Islet of Langerhans (tissue), 1 donor: ENCODE results near the gene DCAF4.

Source experiments
- FAIRE-seq: peaks from one replicate; lab custom pipeline; 2011; peaks lifted over from hg19 to GRCh38; lab: Jason Lieb, UNC

Gene DCAF4

GRCh38 chr14:72926292-72927028 lies at the start of gene DCAF4:
DCAF4 (plus strand) TSS chr14:72926464; CDS start chr14:72937979, 11,515 bp downstream.
- FAIRE-seq: peak; percentile 93

GRCh38 chr14:72876710-72877063 lies 49.6 kb upstream of the DCAF4 start:
- FAIRE-seq: no peak

GRCh38 chr14:72878746-72879145 lies 47.5 kb upstream of the DCAF4 start:
- no peak for FAIRE-seq

- no peak for FAIRE-seq
These were observed 46.8 kb upstream of the DCAF4 start for GRCh38 chr14:72879431-72879830.

- no peak for FAIRE-seq
These were observed 46.1 kb upstream of the DCAF4 start for GRCh38 chr14:72880164-72880563.

- FAIRE-seq: no peak
These were observed 45.4 kb upstream of the DCAF4 start for GRCh38 chr14:72880820-72881219.

GRCh38 chr14:72881543-72881942 lies 44.7 kb upstream of the DCAF4 start:
- FAIRE-seq: no peak

GRCh38 chr14:72882047-72882446 lies 44.2 kb upstream of the DCAF4 start:
- FAIRE-seq: no peak

- FAIRE-seq: no peak
These were observed 43.8 kb upstream of the DCAF4 start for GRCh38 chr14:72882463-72882862.

- FAIRE-seq: no peak
These were observed 43.2 kb upstream of the DCAF4 start for GRCh38 chr14:72883109-72883508.

- no peak for FAIRE-seq
These were observed 42.3 kb upstream of the DCAF4 start for GRCh38 chr14:72883961-72884360.

- FAIRE-seq: no peak
These were observed 41.9 kb upstream of the DCAF4 start for GRCh38 chr14:72884386-72884785.

GRCh38 chr14:72887514-72887913 lies 38.8 kb upstream of the DCAF4 start:
- FAIRE-seq: no peak

GRCh38 chr14:72888192-72888591 lies 38.1 kb upstream of the DCAF4 start:
- FAIRE-seq: no peak

GRCh38 chr14:72888636-72889201 lies 37.5 kb upstream of the DCAF4 start:
- FAIRE-seq: no peak

GRCh38 chr14:72889366-72889765 lies 36.9 kb upstream of the DCAF4 start:
- FAIRE-seq: no peak

- no peak for FAIRE-seq
These were observed 34.6 kb upstream of the DCAF4 start for GRCh38 chr14:72891666-72892102.

GRCh38 chr14:72892103-72892878 lies 34.0 kb upstream of the DCAF4 start:
- no peak for FAIRE-seq

GRCh38 chr14:72892879-72893635 lies 33.2 kb upstream of the DCAF4 start:
- FAIRE-seq: no peak

- FAIRE-seq: no peak
These were observed 32.5 kb upstream of the DCAF4 start, which contains the start of gene DPF3 for GRCh38 chr14:72893636-72894322. DPF3 (minus strand) TSS chr14:72894101; CDS start chr14:72894088, 13 bp downstream.

GRCh38 chr14:72894323-72894622 lies 32.0 kb upstream of the DCAF4 start:
- no peak for FAIRE-seq
